A549 (cell line): ENCODE results near the gene PSAT1.

Source experiments
- CBX2 ChIP-seq: fragments of 200-600 bp; sonication (generic); IDR thresholded peaks from 2 replicates; pipeline ENCODE4 v1.6.1; 2016; ENCODE audit warnings: low read depth, mild to moderate bottlenecking, borderline replicate concordance
- CHD2 ChIP-seq: fragments of 150-350 bp; IDR thresholded peaks from 2 replicates; pipeline ENCODE4 v1.6.1; 2014; ENCODE audit warnings: low read length; ENCODE audit not compliant: partially characterized antibody
- NPAS2 ChIP-seq: fragments of 250-450 bp; sonication (Bioruptor Pico); IDR thresholded peaks from 2 replicates; pipeline ENCODE4 v1.8.0; 2022; ENCODE audit warnings: mild to moderate bottlenecking, moderate library complexity, borderline replicate concordance
- POLR2A ChIP-seq: IDR thresholded peaks from 2 replicates; pipeline ENCODE4 v1.6.1; 2012; ENCODE audit warnings: mild to moderate bottlenecking, low read length

DNA sequence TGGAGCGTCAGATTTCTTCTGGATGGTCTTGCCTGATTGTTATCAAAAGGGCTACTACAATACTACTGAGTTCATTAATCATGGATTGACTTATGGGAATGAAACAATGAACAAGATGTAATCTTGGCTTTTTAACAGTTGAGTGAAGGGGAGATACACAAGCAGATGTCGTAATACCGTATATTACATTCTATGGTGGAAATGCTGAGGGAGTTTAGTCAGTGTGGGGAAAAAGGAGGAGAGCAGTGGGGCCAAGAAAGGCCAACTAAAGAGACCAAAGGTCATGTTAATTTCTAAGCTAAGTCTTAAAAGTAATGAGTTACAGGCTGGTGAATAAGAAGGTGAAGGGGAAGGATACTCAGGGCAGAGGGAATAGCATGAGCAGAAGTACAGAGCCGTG is 29.0 kb upstream of the PSAT1 start:
- no peak for TF ChIP-seq NPAS2 (CRISPR knock-in tag)
- TF ChIP-seq POLR2A = no peak
- no peak for TF ChIP-seq CBX2
- no peak for TF ChIP-seq CHD2
